ENCODE data around the gene TNFSF12. TPM values are rescaled to one million over a fixed set of nuclear protein-coding genes. Genes with fewer than 3 reads are reported as not detected.

TNFSF12 gene
- total and polyA plus RNA-seq, 11 donors: 19.6 to 49.5 (median 35.1) TPM

DNA sequence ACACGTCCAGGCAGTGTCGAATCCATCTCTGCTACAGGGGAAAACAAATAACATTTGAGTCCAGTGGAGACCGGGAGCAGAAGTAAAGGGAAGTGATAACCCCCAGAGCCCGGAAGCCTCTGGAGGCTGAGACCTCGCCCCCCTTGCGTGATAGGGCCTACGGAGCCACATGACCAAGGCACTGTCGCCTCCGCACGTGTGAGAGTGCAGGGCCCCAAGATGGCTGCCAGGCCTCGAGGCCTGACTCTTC lies 23.4 kb downstream of the TNFSF12 start:
- intact Hi-C loops (cut with DNase I): loop anchor here in 5 of 10 donors (1.0 to 10.0 kb wide), 8 partner anchors 11 to 337 kb away; partner anchors contain the start of genes SENP3 (in 2 of the 5), TP53 (in 2 of the 5), WRAP53 (in 2 of the 5) and CTDNEP1 (in 1 of the 5)
- Histone ChIP-seq H3K4me1 (peaks cover 4 to 45% (median 32%) of the 10 kb centered on the region in 12 donors), H3K27me3 (no peaks in the 10 kb centered on the region), H3K9me3 (no peaks in the 10 kb centered on the region), H3K4me3 (peak overlapping the region in 11 of 12 donors; percentile 33 to 100 (median 85)), H3K27ac (peak overlapping the region; percentile 66 to 100 (median 84)), H3K36me3 (peaks cover 8 to 74% (median 71%) of the 10 kb centered on the region in 9 donors)
- WGBS, 4 donors: 0 to 5% (median 3%) methylated on average over 3 to 11 of the region's 11 CpGs
- DNase-seq (no peak), ATAC-seq (no peak)
- TF ChIP-seq, protein P1, sequence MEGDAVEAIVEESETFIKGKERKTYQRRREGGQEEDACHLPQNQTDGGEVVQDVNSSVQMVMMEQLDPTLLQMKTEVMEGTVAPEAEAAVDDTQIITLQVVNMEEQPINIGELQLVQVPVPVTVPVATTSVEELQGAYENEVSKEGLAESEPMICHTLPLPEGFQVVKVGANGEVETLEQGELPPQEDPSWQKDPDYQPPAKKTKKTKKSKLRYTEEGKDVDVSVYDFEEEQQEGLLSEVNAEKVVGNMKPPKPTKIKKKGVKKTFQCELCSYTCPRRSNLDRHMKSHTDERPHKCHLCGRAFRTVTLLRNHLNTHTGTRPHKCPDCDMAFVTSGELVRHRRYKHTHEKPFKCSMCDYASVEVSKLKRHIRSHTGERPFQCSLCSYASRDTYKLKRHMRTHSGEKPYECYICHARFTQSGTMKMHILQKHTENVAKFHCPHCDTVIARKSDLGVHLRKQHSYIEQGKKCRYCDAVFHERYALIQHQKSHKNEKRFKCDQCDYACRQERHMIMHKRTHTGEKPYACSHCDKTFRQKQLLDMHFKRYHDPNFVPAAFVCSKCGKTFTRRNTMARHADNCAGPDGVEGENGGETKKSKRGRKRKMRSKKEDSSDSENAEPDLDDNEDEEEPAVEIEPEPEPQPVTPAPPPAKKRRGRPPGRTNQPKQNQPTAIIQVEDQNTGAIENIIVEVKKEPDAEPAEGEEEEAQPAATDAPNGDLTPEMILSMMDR (IDR thresholded peaks at IDR 0.05): no peak
- no peak for TF ChIP-seq POLR2A (IDR thresholded peaks at IDR 0.05)

DNA sequence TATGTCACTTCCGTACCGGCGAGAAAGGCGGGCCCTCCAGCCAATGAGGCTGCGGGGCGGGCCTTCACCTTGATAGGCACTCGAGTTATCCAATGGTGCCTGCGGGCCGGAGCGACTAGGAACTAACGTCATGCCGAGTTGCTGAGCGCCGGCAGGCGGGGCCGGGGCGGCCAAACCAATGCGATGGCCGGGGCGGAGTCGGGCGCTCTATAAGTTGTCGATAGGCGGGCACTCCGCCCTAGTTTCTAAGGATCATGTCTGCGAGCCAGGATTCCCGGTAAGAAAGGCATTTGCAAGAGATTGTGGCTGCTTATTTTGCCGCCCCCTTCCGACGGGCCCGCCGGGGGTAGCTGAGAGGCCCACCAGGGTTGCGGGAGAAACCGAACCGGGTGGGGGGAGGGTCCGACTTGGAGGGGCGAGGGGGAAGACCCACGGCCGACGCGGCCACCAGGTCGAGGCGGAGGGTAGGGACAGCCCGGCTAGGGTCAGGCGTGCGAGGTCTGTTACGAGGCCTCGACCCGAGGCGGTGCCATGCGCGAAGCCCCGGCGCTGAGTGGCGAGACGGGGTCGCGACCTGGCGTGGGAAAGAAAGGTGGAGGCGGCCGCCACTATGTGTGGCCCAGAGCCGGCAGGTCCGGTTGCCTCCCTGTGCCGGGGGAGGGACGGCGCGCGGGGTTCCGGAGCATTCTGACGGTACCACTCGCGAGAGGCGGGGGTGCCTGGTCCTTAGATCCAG lies 23.9 kb downstream of the TNFSF12 start:
- Histone ChIP-seq H3K27me3 (no peaks in the 10 kb centered on the region), H3K4me1 (peaks cover 4 to 50% (median 32%) of the 10 kb centered on the region in 12 donors), H3K9me3 (no peaks in the 10 kb centered on the region), H3K36me3 (peaks cover 8 to 74% (median 71%) of the 10 kb centered on the region in 9 donors), H3K4me3 (peak overlapping the region; percentile 77 to 100 (median 100)), H3K27ac (peak overlapping the region; percentile 80 to 100 (median 98))
- peak; percentile 92 to 96 (median 96) for ATAC-seq
- TF ChIP-seq, protein P1 (IDR thresholded peaks at IDR 0.05): no peak
- TF ChIP-seq POLR2A (IDR thresholded peaks at IDR 0.05): peak; percentile 95 to 99
- DNase-seq: peak; percentile 99 to 100 (median 99)
- 0 to 1% (median 1%) methylated on average over 55 to 73 of the region's 73 CpGs for WGBS, 4 donors
- intact Hi-C loops (cut with DNase I): loop anchor here in 5 of 10 donors (1.0 to 10.0 kb wide), 8 partner anchors 11 to 338 kb away; partner anchors contain the start of genes SENP3 (in 2 of the 5), TP53 (in 2 of the 5), WRAP53 (in 2 of the 5) and CTDNEP1 (in 1 of the 5)

DNA sequence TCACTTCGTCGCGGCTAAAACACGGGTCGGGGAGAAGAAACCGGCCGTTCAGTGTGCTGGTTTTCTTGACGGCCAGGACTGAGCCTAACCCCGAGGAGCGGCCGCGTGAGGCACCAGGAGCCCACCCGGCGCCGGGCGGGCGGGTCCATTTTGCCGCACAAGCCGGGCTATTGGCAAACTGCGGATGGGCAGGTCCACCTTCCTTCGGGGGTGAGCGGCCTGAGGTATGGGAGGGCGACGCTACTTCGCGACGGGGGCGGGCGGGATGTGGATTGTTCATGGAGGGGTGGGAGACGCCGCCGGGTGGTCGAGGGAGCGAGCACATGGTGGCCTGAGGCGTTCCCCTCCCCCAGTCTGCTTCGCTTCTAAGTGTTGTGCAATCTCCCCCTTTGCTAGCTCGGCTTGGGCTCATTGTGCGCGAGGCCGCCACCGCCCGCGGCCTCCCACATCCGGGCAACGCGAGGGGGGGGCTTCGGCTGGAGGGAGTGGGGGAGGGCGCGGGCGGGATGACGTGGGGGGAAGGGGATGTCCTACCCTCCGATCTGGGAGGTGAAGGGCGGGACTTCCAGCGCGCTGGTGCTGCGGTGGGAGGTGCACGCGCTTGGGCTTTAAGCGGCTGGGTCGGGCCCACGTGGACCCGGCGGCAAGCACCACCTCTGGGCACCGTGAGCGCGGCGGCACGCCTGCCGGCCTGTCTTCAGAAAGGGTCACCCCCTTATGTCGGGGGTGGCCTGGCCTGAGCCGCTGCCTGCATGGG lies 24.6 kb downstream of the TNFSF12 start:
- Histone ChIP-seq H3K4me1 (peaks cover 4 to 58% (median 32%) of the 10 kb centered on the region in 12 donors), H3K4me3 (peak overlapping the region; percentile 77 to 100 (median 100)), H3K27me3 (no peaks in the 10 kb centered on the region), H3K9me3 (no peaks in the 10 kb centered on the region), H3K27ac (peak overlapping the region; percentile 80 to 100 (median 98)), H3K36me3 (peaks cover 8 to 78% (median 75%) of the 10 kb centered on the region in 9 donors)
- peak; percentile 53 to 79 (median 75) for ATAC-seq
- peak; percentile 92 to 95 (median 94) for DNase-seq
- 0 to 1% (median 0%) methylated on average over 35 to 71 of the region's 71 CpGs for WGBS, 4 donors
- intact Hi-C loops (cut with DNase I): loop anchor here in 5 of 10 donors (5.0 to 10.0 kb wide), 6 partner anchors 114 to 339 kb away; partner anchors contain the start of genes TP53 (in 2 of the 5), WRAP53 (in 2 of the 5), CTDNEP1 (in 1 of the 5) and DVL2 (in 1 of the 5)
- TF ChIP-seq POLR2A (IDR thresholded peaks at IDR 0.05): peak in 1 of 2 donors; percentile 35
- TF ChIP-seq, protein P1 (IDR thresholded peaks at IDR 0.05): no peak

All from heart left ventricle (tissue), 16 donors.